ENCODE data around the gene RUSF1. TPM values are rescaled to one million over a fixed set of nuclear protein-coding genes. Genes with fewer than 3 reads are reported as not detected.

RUSF1 gene
- total and polyA plus RNA-seq, 9 of the 15 experiments (the other 6 are each of a cell fraction or from before 2014, with no cell fraction given), result 0.80 to 52.8 (median 27.6) TPM

DNA sequence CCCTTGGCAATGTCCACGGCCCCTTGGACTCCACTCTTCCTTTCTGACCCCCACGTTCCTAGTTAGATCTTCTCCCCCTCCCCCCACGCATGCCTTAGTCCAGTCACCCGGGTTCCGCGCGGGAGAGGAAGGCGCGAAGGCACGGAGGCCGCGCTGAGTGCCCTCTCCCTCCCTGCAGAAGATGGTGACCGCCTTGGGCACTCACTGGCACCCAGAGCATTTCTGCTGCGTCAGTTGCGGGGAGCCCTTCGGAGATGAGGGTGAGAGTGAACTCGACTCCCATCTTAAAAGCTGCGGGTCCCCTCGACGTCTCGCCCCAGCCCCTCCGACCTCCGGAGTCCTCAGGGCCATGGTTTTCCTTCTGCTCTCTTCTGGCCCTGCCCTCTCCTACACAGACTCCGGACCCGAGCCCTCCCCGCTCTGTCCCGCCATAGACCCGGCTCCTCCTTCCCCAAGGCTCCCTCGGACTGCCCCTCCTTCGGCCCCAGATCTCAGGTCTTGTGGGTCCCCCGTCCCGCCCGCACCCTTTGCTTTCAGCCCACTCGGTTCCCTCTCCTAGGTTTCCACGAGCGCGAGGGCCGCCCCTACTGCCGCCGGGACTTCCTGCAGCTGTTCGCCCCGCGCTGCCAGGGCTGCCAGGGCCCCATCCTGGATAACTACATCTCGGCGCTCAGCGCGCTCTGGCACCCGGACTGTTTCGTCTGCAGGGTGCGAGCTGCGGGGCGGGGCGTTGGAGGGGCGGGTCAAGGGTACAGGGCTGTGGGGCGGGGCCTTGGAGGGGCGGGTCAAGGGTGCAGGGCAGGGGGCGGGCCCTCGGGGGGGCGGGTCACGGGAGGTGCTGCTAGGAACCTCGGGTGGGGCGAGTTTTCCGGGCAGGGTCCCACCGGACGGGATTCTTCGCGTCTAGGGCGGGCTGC is 31.6 kb downstream of the RUSF1 start (continued):
- TF ChIP-seq, protein P1, sequence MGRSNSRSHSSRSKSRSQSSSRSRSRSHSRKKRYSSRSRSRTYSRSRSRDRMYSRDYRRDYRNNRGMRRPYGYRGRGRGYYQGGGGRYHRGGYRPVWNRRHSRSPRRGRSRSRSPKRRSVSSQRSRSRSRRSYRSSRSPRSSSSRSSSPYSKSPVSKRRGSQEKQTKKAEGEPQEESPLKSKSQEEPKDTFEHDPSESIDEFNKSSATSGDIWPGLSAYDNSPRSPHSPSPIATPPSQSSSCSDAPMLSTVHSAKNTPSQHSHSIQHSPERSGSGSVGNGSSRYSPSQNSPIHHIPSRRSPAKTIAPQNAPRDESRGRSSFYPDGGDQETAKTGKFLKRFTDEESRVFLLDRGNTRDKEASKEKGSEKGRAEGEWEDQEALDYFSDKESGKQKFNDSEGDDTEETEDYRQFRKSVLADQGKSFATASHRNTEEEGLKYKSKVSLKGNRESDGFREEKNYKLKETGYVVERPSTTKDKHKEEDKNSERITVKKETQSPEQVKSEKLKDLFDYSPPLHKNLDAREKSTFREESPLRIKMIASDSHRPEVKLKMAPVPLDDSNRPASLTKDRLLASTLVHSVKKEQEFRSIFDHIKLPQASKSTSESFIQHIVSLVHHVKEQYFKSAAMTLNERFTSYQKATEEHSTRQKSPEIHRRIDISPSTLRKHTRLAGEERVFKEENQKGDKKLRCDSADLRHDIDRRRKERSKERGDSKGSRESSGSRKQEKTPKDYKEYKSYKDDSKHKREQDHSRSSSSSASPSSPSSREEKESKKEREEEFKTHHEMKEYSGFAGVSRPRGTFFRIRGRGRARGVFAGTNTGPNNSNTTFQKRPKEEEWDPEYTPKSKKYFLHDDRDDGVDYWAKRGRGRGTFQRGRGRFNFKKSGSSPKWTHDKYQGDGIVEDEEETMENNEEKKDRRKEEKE (IDR thresholded peaks at IDR 0.05; ENCODE audit: borderline replicate concordance in 1 of 2, control insufficient read depth in 1 of 2, low read depth in 2 of 2, low read length in 1 of 2), result no peak
- TF ChIP-seq KDM2B (CRISPR knock-in tag; IDR thresholded peaks at IDR 0.05) (peak; percentile 49; the same call in 1 of the 2 replicates), NR2C2 (CRISPR knock-in tag; IDR thresholded peaks at IDR 0.05) (no peak), NR2C2 (tag; IDR thresholded peaks at IDR 0.05) (no peak), NCOA2 (IDR thresholded peaks at IDR 0.05; ENCODE audit: partially characterized antibody in 2 of 2) (no peak), ZFP30 (CRISPR knock-in tag; IDR thresholded peaks at IDR 0.05; ENCODE audit: borderline replicate concordance) (no peak), ZSCAN29 (IDR thresholded peaks at IDR 0.05) (no peak), POLR2AphosphoS5 (IDR thresholded peaks at IDR 0.05; ENCODE audit: control insufficient read depth, insufficient read depth, low read depth, low read length) (peak; percentile 25; the same call in 1 of the 2 replicates), THRAP3 (IDR thresholded peaks at IDR 0.05; ENCODE audit: borderline replicate concordance) (no peak), PHF8 (IDR thresholded peaks at IDR 0.05; ENCODE audit: borderline replicate concordance, low read length) (peak; percentile 49; the same call in 1 of the 2 replicates), EHMT2 (IDR thresholded peaks at IDR 0.05) (no peak), ELF1 (tag; IDR thresholded peaks at IDR 0.05) (0 out of 2 replicates have a peak, but pooled peaks have one; percentile 19), HNRNPH1 (optimal IDR thresholded peaks at IDR 0.05; ENCODE audit: low read depth, low read length) (no peak), RBM22 (IDR thresholded peaks at IDR 0.05; ENCODE audit: low read depth, low read length, poor library complexity, severe bottlenecking) (no peak), MAZ (CRISPR knock-in tag; conservative IDR thresholded peaks at IDR 0.05 in 1 of 2, IDR thresholded peaks at IDR 0.05 in 1 of 2) (0 out of 4 replicates have a peak, but pooled peaks of 1 of the 2 experiments have one; percentile 5), ZNF586 (CRISPR knock-in tag; conservative IDR thresholded peaks at IDR 0.05) (no peak), DPF2 (IDR thresholded peaks at IDR 0.05) (no peak)
- TF ChIP-seq, protein P2, sequence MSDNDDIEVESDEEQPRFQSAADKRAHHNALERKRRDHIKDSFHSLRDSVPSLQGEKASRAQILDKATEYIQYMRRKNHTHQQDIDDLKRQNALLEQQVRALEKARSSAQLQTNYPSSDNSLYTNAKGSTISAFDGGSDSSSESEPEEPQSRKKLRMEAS (CRISPR knock-in tag; IDR thresholded peaks at IDR 0.05), result peak; percentile 35; the same call in 1 of the 2 replicates
- TF ChIP-seq, protein P3, sequence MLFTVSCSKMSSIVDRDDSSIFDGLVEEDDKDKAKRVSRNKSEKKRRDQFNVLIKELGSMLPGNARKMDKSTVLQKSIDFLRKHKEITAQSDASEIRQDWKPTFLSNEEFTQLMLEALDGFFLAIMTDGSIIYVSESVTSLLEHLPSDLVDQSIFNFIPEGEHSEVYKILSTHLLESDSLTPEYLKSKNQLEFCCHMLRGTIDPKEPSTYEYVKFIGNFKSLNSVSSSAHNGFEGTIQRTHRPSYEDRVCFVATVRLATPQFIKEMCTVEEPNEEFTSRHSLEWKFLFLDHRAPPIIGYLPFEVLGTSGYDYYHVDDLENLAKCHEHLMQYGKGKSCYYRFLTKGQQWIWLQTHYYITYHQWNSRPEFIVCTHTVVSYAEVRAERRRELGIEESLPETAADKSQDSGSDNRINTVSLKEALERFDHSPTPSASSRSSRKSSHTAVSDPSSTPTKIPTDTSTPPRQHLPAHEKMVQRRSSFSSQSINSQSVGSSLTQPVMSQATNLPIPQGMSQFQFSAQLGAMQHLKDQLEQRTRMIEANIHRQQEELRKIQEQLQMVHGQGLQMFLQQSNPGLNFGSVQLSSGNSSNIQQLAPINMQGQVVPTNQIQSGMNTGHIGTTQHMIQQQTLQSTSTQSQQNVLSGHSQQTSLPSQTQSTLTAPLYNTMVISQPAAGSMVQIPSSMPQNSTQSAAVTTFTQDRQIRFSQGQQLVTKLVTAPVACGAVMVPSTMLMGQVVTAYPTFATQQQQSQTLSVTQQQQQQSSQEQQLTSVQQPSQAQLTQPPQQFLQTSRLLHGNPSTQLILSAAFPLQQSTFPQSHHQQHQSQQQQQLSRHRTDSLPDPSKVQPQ (CRISPR knock-in tag; IDR thresholded peaks at IDR 0.05; ENCODE audit: borderline replicate concordance), result no peak

All from K562 (cell line).